Osteoblast (primary cell): ENCODE results near the gene BTBD6. TPM values are rescaled to one million over a fixed set of nuclear protein-coding genes. Genes with fewer than 3 reads are reported as not detected.

Source experiments
- DNase-seq: peaks from one replicate; pipeline ENCODE4 v3.0.0; 2011; ENCODE audit warnings: low spot score, mixed read lengths; ENCODE audit not compliant: insufficient read length; ENCODE audit errors: missing footprints
- H2AFZ ChIP-seq: 2 replicates; pipeline ENCODE4 v1.6.0; 2011; ENCODE audit warnings: mild to moderate bottlenecking, low read length
- H3K27ac ChIP-seq: 2 replicates; pipeline ENCODE4 v1.5.1; 2011; ENCODE audit warnings: mild to moderate bottlenecking, low read depth, low read length, moderate library complexity
- H3K27me3 ChIP-seq: 2 replicates; pipeline ENCODE4 v1.6.0; 2012; ENCODE audit warnings: mild to moderate bottlenecking, control low read depth, inconsistent platforms, low read length, moderate library complexity; ENCODE audit not compliant: insufficient read depth
- H3K36me3 ChIP-seq: 2 replicates; pipeline ENCODE4 v1.5.1; 2011; ENCODE audit warnings: mild to moderate bottlenecking, low read length, control low read depth, moderate library complexity; ENCODE audit not compliant: insufficient read depth
- H3K4me1 ChIP-seq: 2 replicates; pipeline ENCODE4 v1.5.1; 2011; ENCODE audit warnings: mild to moderate bottlenecking, low read length, control low read depth, moderate library complexity; ENCODE audit not compliant: insufficient read depth
- H3K4me2 ChIP-seq: 2 replicates; pipeline ENCODE4 v1.6.0; 2011; ENCODE audit warnings: mild to moderate bottlenecking, low read length; ENCODE audit not compliant: insufficient read depth
- H3K4me3 ChIP-seq: fragments of 200-600 bp; sonication (generic); 3 replicates; pipeline ENCODE4 v1.5.1; 2012; ENCODE audit warnings: mild to moderate bottlenecking, low read length, inconsistent platforms; ENCODE audit not compliant: insufficient read depth
- H3K79me2 ChIP-seq: 2 replicates; pipeline ENCODE4 v1.6.0; 2012; ENCODE audit warnings: mild to moderate bottlenecking, low read length, control low read depth, inconsistent platforms; ENCODE audit not compliant: insufficient read depth
- H3K9me3 ChIP-seq: 2 replicates; pipeline ENCODE4 v1.5.1; 2011; ENCODE audit warnings: low read depth, low read length, control low read depth
- H4K20me1 ChIP-seq: 2 replicates; pipeline ENCODE4 v1.6.0; 2012; ENCODE audit warnings: mild to moderate bottlenecking, low read length, control low read depth; ENCODE audit not compliant: insufficient read depth
- total RNA-seq: library from RNA; depleted of rRNA; stranded (reverse); fragments of >200 nt; gene quantifications from 2 replicates; pipeline ENCODE4 v1.2.3, GENCODE V29; 2012
- TF ChIP-seq, protein P1 (sequence below): IDR thresholded peaks from 2 replicates; pipeline ENCODE4 v1.5.1; 2011; ENCODE audit warnings: mild to moderate bottlenecking, low read depth, low read length, moderate library complexity; ENCODE audit errors: extremely low read depth

Gene BTBD6
- total RNA-seq, 1 donor, result 54.3 TPM

- Histone ChIP-seq H4K20me1 (peaks cover 3% of the 10 kb centered on the region), H3K27me3 (no peaks in the 10 kb centered on the region), H3K79me2 (peaks cover 36% of the 10 kb centered on the region), H3K9me3 (no peaks in the 10 kb centered on the region), H2AFZ (no peak overlapping the region), H3K4me2 (no peak overlapping the region), H3K4me1 (no peaks in the 10 kb centered on the region), H3K4me3 (no peak overlapping the region), H3K36me3 (no peaks in the 10 kb centered on the region), H3K27ac (no peak overlapping the region)
- TF ChIP-seq, protein P1, sequence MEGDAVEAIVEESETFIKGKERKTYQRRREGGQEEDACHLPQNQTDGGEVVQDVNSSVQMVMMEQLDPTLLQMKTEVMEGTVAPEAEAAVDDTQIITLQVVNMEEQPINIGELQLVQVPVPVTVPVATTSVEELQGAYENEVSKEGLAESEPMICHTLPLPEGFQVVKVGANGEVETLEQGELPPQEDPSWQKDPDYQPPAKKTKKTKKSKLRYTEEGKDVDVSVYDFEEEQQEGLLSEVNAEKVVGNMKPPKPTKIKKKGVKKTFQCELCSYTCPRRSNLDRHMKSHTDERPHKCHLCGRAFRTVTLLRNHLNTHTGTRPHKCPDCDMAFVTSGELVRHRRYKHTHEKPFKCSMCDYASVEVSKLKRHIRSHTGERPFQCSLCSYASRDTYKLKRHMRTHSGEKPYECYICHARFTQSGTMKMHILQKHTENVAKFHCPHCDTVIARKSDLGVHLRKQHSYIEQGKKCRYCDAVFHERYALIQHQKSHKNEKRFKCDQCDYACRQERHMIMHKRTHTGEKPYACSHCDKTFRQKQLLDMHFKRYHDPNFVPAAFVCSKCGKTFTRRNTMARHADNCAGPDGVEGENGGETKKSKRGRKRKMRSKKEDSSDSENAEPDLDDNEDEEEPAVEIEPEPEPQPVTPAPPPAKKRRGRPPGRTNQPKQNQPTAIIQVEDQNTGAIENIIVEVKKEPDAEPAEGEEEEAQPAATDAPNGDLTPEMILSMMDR, result no peak
- no peak for DNase-seq
Observed at GRCh38 chr14:105241641-105242040, 6.7 kb upstream of the BTBD6 start.

DNA sequence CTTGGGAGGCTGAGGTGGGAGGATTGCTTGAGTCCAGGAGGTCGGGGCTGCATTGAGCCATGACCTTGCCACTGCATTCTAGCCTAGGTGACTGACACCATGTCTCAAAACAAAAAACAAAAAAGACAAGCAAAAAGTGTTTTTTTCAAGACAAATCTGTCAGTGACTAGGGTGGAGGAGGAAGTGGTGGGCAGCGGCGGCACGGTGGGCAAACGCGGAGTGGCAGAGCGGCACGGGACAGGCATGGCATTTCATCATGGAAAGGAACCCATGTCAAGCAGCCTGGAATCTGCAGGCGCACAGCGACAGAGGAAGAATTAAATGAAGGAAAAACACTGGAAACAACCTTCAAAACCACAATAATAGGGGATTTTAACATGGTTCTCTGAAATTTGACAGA lies 4.0 kb upstream of the BTBD6 start:
- Histone ChIP-seq H3K36me3 (no peaks in the 10 kb centered on the region), H3K4me1 (peaks cover 3% of the 10 kb centered on the region), H3K4me2 (no peak overlapping the region), H3K9me3 (no peaks in the 10 kb centered on the region), H3K79me2 (peaks cover 55% of the 10 kb centered on the region), H3K27ac (no peak overlapping the region), H2AFZ (no peak overlapping the region), H3K4me3 (no peak overlapping the region), H3K27me3 (no peaks in the 10 kb centered on the region), H4K20me1 (peaks cover 12% of the 10 kb centered on the region)
- TF ChIP-seq, protein P1, result no peak
- DNase-seq, result peak; percentile 38

DNA sequence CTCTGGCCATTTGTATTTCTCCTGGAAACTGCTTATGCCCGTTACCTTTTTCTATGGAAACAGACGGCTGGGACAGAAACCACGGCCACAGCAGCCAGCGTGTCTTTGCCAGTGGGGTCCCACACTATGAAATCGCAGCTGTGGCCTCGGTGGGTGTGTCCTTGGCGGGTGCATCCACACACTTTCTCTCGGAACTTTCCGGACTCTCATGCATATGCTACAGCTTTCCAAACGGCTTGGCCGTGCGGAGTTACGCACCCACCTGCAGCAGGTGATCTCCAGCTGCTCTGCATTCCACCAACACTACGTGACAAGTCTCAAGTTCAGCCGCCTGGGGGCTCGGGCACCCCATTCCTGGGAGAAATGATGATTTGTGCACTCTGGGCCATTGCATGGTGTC lies 1.3 kb upstream of the BTBD6 start:
- TF ChIP-seq, protein P1, result no peak
- no peaks in the 10 kb centered on the region for H3K9me3 ChIP-seq
- no peak overlapping the region for H2AFZ ChIP-seq
- no peak overlapping the region for H3K4me2 ChIP-seq
- H3K4me1 ChIP-seq, result peaks cover 3% of the 10 kb centered on the region
- no peaks in the 10 kb centered on the region for H3K27me3 ChIP-seq
- peak; percentile 50 for DNase-seq
- no peak overlapping the region for H3K4me3 ChIP-seq
- peaks cover 24% of the 10 kb centered on the region for H3K36me3 ChIP-seq
- peaks cover 27% of the 10 kb centered on the region for H4K20me1 ChIP-seq
- peaks cover 49% of the 10 kb centered on the region for H3K79me2 ChIP-seq
- H3K27ac ChIP-seq, result no peak overlapping the region

DNA sequence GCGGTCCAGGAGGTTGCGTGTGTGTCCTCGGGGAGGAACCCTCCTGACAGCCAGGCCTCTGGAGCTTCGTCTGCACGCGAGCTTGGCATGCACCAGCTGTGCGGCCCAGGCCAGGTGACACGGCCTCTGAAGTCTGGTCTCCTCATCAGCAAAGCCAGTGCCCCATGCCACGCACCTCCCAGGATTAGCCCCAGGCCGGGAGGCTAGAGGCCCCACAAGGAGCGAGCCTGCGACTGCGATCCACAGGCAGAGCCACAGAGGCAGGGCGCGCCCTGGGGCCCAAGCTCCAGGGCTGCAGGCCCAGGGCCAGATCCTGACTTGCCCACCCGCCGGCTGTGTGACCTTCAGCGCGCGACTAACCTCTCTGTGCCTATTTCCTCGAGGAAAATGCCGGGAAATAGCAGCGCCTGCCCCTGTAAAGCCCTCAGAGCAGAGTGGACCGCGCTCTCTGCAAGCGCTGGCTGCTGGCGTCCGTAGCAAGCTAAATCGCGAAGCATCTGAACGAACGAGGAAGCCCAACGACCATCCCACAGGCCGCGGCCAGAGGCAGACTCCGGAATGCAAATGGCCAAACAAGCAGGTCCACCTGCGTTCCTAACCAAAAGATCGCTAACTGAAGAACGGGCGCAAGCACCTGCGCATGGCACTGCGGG lies 492 bp upstream of the BTBD6 start:
- peaks cover 32% of the 10 kb centered on the region for H3K36me3 ChIP-seq
- TF ChIP-seq, protein P1, result no peak
- H3K4me2 ChIP-seq, result peak overlapping the region; percentile 91
- peaks cover 46% of the 10 kb centered on the region for H3K79me2 ChIP-seq
- no peaks in the 10 kb centered on the region for H3K27me3 ChIP-seq
- H3K9me3 ChIP-seq, result no peaks in the 10 kb centered on the region
- DNase-seq, result no peak
- peak overlapping the region; percentile 75 for H3K4me3 ChIP-seq
- peak overlapping the region; percentile 76 for H2AFZ ChIP-seq
- peaks cover 3% of the 10 kb centered on the region for H3K4me1 ChIP-seq
- H3K27ac ChIP-seq, result peak overlapping the region; percentile 28
- H4K20me1 ChIP-seq, result peaks cover 30% of the 10 kb centered on the region
